Stimulated activated naive CD4-positive, alpha-beta T cell treated with Interleukin-2 at 50 U/mL for 16 hours (primary cell): ENCODE measurements around the gene NHSL2.

Source experiments
- DNase-seq: peaks from one replicate; lab custom pipeline; 2025; lab: John Stamatoyannopoulos, UW

NHSL2 gene

DNA sequence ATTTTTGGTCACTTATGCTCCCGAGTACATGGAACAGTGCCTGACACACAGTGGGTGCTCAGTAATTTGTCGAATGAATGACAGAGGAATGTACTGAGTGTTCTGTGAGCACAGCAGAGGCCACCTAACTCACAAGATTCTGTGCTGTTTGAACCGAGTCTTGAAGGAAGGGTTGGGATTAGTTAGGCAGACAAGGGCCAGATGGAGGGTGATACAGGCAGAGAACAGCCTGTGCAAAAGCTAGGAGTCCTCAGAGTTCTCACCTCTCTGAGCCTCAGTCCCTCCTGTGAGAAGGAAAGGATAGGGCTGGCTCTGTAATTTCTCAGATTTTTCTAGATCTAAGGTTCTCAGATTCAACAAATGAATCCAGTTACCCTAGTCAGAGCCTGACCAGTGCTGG lies 108.8 kb downstream of the NHSL2 start:
- DNase-seq: no peak

DNA sequence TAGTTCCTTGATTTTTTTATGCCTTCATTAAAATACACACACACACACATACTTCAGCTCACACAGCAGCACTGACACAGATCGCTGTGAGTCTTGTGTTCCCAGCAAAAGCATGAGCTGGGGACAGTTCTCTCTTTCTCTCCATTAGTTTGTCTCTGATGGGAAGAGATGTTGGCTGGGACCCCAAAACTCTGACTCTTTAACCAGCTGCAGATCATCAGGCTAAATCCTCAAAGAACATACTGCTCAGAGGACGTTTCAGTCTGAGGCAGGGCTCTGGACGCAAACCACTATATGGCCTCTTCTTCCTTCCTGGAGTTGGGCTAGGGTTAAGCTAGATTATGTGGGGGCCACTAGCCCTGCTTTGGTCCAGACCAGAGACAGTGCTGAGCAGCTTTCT lies 109.6 kb downstream of the NHSL2 start:
- DNase-seq: no peak

DNA sequence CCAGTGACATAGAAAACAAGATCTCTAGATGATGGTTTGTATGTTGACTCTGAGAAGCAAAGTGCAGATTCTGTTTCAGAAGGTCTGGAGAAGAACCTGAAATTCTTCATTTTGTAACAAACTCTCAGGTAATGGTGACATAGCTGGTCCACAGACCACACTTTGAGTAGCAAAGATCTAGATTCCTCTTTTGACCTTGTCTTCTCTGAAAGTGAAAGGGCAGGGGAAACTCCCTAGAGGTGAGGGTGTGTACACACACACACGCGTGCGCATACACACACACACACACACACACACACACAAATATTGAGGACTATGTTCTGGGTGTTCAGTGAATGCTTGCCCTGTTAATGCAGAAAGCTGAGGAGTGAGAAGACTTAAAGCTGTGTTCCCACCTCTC lies 110.1 kb downstream of the NHSL2 start:
- no peak for DNase-seq

DNA sequence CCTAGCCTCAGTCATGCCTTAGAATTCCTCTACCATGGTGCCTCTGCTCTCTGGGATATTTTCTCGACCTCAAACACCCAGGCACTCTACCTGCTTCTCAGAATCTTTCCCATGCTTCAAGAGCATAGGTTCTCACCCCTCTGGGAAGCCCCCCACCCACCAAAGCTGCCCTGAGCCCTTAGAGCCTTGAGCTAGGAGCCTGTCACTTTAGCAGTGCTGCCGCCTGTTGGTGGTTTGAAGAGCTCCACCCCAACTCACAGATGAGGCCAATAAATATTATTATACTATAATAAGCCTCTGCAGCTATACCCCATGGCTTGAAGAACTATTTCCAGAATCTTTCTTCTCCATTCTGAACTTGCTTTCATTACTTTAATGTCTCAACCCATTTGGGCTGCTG lies 111.3 kb downstream of the NHSL2 start:
- no peak for DNase-seq

DNA sequence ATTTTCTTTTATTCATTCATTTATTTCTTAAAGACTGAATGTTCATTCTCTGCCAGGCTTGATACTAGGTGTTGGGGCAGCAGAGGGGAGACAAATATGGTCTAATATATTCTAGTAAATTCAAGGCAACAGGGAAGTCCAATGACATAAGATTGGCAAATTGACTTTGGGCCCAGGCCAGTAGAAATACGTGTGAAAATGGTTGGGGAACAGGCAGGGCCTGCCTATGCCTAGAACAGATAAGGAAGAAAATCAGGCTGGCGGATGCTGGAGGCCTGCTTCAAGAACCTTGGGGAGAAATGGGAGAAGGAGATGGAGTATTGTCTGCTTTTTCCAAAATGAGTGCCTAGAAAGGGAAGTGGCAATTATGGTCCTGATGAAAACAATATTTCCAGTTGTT lies 112.4 kb downstream of the NHSL2 start:
- no peak for DNase-seq

DNA sequence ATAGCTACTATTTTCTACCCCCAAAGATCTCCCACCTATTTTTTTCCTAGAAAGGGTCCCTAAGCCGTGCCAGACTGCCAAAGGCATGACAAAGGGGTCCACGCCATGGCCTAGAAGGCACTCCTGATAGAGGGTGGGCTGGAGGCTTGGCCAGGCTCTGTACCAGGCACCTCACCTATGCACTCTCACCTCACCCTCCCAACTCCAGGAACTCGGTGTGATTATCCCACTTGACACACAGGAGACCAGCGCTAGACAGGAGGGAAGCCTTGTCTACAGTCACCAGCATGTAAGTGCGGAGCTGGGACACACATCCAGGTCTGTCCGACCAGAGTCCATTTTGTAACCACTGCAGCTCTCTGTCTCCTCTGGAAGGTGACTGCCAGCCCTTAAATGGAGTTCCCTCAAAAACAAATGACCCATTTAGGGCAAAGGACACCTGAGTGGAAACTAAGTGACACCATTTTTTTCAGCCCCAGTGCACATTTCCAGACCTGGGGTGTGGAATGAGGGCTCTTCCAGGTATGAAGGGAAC lies 114.7 kb downstream of the NHSL2 start:
- no peak for DNase-seq

DNA sequence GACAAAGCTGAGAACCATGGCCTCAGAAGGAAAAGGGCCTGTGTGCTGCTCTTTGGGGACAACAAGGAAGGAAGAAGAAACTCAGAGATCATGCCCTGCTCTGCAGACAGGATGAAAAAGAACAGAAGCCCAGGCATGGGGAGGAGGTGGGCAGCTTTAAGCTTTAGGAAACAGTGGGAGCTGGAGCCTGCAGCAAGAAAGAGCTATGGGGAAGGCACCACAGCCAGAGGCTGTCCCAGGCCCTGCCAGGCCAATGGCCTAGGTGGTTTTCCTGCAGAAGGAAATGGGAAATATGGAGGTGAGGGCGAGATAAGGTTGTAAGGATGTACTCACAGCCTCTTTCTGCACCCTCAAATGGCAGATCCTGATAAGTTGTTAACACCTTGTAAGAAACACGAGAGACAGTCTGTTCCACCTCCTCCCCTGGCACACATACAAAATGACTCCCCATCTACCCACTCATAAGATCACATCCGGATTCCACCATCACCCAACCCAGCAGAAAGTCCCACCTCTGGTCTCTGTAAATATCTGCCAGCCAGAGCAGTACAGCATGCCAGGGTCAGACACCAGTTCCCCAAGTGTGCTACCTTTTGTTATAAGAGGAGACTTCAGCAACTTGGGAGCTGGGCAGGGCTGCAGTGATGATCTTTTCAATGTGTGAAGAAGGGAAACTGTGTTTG lies 115.8 kb downstream of the NHSL2 start:
- DNase-seq: no peak

DNA sequence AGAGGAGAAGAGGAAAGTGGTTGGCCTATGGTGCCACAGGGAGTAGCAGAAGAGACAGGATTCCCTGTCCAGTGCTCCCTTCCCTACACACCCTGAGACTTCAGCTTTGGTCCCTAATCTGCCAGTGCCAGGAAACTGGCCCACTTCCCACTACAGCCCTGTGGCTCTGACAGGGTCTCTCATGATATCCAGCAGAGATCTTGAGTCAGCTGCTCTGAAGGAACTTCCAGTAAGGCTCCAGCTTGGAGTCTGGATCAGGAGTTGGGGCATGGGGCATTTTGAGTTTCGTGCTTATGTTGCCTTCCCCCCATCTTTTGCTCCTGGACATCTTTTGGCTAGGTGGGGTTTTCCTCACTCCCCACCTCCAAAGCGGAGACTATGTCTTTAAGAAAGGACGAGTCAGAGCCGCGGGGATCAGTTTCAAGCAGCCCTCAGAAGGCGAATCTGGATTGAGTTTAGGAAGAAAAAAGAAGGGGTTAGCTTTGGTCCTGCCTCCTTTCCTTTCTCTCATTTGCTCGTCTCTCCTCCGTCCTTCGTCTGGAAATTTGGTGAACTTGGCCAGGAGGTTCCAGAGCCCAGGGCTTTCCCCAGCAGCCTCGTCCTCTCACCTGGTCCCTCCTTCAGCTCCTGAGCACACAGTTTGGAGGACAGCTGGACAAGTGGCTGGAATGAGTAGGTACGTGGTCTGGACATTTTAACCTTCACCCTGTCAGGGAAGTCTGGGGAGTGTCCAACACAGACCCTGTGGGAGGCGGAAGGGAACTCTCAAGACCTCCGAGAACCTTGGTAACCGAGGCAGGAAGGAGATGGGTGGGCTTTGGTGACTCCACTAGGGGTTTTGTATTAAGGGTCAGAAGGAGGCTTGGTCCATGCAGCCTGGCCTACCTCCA lies 116.6 kb downstream of the NHSL2 start:
- DNase-seq: no peak

DNA sequence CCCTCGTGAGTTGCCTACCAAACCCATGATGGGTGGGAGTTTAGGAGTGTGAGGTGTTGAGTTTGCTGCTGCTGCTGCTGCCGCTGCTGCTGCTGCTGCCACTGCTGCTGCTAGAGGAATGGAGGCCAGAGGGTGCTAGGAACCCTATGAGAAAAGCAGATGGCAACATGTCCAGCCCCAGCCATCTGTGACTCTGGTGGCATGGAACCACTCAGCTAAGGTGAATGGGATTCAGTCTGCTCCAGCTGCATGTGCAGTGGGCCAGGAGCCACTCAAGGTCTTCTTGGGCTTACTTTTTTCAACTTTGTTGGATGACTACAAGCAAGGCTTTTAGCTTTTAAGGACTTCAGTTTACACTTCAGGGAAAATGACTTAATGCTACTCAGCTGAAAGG lies 117.3 kb downstream of the NHSL2 start:
- DNase-seq: no peak

DNA sequence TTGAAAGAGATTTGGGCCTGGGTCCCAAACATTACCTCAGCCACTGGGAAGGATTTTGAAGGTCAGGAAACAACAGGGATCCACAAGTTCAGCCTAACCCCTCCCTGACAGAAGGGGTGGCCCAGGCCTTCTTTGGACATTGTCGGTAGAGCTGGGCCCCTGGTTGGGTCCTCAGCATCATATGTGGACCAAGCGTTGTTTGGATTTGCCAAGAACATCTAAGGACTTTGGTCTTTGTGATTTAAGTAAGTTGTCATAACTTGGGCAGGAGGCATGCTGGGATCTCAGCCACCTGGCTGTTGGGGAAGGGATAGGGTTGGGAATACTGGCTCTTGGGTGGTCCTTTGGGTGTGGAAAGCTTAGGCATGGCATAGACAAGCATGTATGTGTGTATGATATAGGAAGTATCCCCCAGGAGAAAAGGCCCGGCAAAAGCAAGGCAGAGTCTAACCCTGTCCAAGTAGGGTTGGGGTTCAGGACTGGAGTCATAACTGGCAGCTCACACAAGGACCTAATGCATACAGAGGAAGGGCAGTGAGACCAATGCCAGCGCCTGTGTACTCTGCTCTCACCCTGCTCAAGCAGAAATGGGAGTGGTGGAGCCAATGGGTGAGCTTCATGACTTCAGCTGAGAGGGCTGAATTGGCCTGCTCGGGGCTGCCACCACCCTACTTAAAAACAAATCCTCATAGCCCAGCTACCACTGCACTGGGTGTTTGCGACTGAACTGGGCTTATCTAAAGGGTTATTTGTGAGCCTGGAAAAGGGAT lies 118.2 kb downstream of the NHSL2 start:
- no peak for DNase-seq

DNA sequence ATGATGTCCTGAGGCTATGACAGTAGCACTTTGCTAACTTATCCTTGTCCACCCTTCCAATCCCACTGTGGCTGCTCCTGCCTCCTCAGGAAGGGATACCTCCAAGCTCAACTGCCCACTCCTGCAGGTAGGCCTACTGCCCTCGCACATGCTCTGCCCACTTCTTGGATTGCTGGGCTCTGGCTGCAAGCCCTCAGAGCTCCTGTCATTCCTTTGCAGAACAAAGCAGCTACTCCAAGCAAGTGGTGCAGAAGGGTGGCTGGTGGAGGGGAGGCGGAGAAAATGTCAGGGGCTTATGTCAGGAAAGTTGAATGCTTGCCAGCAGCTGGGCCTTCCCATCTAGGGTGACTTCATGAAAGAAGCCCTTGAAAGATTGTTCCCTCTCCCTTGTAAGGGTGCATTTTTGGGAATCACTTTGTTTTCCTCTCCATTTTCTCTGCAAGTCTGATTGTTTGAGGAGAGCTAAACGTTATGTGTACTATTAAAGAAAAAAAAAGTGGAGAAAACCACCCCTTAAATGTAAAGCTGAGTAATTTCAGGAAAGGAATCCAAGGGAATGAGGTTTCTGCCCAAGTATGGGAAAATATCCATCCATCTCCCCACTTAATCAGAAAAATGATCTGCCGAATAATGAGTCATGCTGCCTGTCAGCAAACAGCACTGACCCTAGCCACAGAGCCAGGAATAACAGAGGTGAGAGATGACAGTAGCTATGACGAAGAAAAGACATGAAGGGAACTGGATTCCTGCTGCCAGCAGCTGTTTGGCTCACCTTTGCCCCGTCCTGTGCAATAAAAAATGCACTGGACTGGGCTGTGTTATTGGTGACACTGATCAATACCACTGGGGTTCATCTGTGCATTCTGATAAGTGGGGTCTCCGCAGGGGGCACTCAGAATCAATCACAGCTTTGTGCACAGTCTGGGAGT lies 119.1 kb downstream of the NHSL2 start:
- DNase-seq: no peak

DNA sequence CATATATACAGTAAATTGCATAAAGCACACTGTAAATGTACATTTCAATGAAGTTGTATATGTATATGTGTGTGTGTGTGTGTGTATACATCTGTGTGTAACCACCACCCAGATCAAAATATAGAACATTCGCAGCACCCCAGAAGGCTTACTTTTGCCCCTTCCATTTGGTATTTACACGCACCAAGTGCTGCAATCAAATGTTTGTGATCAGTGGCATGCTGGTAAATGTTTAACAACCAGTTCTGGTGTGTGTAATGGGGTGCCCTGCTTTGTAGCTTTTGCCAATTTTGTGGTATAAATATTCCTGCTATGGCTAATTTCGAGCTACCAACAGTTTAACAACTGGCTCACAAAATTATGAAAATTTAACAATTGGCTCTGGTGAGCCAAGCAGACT lies 119.8 kb downstream of the NHSL2 start:
- DNase-seq: no peak

DNA sequence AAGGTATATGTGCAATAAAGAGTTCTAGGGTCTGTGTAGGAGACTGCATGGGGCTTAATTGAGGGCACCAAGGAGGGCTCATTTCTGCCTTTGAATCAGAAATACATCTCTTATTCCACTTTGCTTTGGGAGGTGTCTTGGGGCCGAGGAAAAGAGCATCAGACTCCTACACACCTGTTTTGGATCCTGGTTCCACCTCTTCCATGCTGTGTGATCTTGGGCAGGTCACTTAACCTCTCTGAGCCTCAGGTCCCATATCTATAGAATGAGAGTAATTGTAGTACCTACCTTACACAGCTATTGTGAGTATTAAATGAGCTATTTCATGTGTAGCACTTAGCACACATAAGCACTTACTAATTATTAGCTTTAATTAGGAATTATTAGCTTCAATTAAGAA lies 120.5 kb downstream of the NHSL2 start:
- DNase-seq: no peak

DNA sequence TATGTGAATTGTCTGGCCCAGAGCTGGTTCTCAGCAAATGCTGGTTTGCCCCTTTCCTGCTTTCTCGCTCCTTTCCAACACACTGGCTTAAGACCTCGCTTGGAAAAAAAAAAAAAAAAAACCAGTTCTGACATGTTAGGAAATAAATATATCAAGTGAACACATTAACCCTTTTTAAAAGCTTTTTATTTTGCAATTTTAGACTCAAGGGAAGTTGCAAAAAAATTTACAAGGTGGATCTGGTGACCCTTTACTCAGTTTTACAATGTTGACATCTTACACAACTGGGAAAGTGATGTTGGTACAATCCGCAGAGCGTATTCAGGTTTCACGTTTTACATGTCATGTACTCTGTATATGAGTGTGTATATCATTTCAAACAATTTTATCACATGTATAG lies 121.0 kb downstream of the NHSL2 start:
- DNase-seq: no peak

DNA sequence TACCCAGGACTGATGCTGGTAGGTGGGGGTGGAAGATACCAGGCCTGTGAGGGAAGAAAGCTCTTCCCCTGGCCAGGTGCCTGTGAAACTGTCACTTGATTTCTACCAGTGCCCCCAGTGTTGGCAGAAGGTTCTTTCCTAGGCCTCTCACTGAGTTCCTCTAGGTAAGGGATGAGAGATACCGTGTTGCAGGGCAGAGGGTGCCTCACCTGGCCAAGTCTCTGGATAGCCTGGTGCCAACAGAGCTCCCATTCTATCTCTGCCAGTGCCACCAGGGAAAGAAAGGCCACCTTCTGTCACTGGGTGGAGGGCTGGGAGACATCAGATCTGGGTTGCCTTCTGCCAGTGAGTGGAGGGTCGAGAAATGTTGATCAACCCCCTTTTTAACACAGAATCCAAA lies 127.0 kb downstream of the NHSL2 start:
- no peak for DNase-seq

DNA sequence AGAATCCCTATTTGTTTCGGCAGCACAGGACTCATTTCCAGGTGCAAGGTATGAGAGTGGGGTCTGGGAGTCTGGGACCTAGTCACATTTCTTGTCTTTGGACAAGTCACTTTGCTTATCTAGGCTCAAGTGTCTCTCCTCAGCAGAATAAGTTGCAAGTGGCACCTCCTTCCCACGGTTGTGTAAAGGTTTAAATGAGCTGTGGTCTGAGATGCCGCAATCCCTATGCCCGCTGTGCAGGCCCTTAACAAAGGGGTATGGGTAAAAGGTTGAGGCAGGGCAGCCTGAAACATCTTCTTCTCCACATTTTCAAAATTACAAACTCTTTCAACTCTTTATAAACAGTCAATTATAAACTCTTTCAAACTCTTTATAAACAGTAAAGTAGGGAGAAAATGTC lies 127.4 kb downstream of the NHSL2 start:
- no peak for DNase-seq

DNA sequence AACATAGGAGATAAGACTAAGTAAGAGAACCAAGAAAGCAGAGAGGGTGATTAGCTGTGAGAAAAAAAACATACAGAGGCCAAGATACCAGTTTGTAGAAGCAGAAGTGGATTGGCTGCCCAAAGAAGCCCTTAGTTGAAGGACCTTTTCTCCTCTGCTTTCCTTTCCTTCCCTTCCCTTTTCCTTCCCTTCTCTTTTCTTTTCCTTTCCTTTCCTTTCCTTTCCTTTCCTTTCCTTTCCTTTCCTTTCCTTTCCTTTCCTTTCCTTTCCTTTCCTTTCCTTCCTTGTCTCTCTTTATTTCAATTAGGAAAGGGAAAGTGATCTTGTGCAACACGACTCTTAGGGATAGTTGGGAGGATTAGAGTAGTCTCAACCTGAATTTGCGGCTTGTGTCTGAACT lies 128.2 kb downstream of the NHSL2 start:
- DNase-seq: no peak

DNA sequence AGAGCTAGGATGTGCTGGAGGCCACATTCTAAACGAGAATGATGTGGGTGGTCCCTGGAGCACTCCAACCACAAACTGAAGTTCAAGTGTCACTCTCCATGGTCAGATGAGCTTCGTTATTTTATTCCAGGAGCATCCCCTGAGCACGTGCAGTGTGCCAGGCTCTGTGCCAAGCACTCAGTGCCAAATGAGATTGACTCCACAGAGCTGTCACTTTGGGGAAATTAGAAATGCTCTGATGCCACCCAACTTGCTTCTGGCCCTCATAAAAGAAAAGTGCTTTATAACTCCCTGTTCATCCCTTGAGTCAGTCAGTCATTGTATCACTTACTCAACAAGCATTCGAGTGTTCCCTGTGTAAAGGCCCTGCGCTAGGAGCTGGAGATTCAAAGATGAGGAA lies 129.9 kb downstream of the NHSL2 start:
- DNase-seq: no peak

DNA sequence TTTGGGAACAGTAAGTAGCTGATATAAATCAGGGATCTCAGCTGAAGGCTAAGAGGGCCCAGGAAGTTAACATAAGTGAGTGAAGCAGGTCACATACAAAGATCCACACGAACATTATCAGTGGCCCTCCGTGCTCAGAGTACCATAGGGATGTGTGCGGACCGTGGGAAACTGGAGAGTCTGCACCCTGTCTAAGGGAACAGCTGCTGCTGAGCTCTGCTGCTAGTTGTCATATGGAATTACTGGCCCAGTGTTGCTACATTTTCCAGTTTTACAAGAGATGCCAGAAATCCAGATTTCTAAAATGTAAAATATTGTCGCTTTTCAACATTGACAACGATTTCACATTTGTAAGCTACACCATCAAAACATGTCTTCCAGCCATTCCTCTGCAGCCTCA lies 130.5 kb downstream of the NHSL2 start:
- DNase-seq: no peak

DNA sequence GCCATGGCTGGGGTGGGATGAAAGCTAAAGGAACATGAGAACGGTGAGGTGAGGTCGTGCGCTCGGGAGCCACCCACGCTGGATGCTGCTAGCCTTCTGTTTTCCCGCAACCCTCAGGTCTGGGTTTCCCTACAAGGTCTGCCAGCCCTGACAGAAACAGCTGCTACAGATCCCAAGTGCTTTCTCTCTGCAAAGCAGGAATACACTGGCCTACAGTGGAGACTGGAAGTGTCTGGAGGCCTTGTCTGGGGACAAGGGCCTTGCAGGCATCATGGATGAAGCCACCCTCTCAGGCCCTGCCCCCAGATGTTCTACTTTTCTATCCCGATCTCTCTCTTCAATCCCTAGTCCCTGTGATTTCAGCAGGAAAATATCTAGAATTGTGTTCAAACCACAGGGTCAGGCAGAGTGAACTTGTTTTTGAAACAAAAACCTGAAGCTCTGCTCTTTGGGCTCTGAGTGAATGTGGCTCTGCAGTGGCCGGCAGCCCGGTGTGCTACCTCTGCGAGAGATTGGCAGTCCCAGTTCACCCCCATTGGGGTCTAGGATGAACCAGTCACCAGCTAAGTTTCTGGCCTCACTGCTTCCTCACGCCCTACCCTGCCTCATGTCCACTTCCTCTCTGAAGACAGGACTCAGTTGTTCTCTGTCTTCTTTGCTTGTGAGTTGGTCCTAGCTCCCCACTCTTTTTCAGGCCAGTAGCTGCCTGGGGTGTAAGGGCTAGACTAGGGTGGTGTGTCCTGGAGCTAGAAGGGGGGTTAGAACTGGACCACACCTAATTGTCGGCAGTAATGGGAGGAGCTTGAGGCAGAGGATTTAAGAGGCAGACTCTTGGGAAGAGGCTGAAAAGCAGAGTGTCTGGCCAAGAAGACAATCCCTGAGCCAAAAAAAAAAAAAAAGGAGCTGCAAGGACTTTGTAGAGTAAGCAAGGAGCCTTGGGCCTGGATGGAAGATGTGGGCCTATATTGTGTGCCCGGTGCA lies 131.5 kb downstream of the NHSL2 start:
- no peak for DNase-seq
